GM12801 (cell line): ENCODE measurements around the gene NCMAP.

Experiments used
- CTCF ChIP-seq: IDR thresholded peaks from one replicate; pipeline ENCODE4 v1.5.1; 2011; ENCODE audit warnings: control low read depth; ENCODE audit not compliant: insufficient read length; ENCODE audit errors: extremely low read depth

Gene NCMAP

DNA sequence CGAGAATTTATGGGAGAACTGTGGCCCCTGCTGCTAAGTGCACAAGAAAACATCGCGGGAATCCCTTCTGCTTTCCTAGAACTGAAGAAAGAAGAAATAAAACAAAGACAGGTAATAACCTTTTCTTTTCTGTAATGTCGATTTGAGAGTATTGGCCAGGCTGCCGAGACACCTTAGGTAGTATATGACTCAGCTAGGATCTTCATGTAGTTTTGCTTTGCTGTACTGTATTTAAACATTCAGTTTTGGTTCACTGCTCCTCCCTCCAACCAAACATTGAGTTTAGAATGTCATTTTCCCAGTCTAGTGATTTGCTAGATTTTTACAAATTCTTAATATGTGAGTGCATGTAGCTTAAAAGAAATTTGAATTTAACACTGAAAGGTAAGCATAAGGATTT, 93.0 kb downstream of the NCMAP start:
- no peak for TF ChIP-seq CTCF

GRCh38 chr1:24652382-24652781, 96.5 kb downstream of the NCMAP start:
- no peak for TF ChIP-seq CTCF

DNA sequence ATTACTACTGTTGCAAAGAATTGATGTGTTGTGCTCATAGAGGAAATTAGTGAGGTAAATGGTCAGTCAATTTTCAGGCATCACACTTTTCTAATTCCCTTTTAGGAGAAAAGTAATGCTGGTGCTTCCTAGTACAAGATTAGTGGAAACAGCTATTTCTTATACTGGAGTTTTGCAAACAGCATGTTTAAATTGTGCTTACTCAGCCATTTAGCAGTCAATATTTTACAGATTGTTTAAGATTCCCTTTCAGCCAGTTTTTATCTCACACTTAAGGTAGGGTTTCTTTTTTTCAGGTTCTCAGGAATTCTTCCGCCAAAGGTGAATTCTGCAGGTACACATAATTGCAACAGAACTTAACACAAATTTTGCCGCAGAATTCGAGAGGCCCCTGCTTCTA, 98.1 kb downstream of the NCMAP start:
- no peak for TF ChIP-seq CTCF

DNA sequence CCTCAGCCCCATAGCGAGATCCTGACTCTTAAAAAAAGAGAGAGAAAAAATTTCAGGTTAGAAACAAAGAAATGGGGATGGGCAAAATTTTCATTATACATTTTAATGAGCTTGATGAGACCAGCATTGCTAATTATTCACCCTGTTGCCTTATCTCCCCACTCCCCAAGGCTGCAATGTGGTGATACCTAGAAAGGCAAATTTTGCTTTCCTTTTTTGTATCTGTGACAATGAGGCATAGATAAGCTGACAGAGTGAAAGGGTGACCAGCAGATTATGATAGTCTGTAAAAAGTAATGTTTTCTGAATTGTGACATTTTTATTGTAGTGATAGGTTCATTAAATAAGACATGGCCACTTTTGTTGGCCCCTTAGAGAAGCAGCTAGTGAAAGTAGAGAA, 100.2 kb downstream of the NCMAP start:
- no peak for TF ChIP-seq CTCF

DNA sequence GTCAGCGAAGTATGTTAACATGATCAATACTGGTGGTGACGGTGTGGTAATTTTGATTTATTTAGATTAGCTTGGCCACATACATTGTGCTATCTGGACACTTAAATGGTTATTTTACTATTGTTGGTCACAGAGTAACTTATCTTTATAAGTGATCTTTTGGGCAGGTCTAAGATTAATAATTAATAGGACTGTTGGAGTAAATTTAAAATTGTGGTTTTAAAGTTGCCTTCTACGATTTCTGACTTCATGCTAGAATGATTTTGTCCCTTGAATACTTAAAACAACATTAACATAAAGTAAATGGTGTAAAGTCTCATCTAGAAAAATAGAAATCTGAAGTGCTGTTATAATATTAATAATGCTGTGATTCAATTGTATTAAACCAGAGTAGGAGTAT, 101.9 kb downstream of the NCMAP start:
- no peak for TF ChIP-seq CTCF
